HG03066 (cell line): ENCODE data around the gene SLC66A2.
"Not testable (repeated sequence)": the region's sequence is repeated elsewhere in the genome, so short reads cannot be mapped to it uniquely, and the experiment has no call there.

Experiments
- ATAC-seq: cut with Tn5 transposase; IDR thresholded peaks from one replicate; pipeline ENCODE4 v1.9.1; 2021; ENCODE audit warnings: low read depth; ENCODE audit not compliant: unreplicated experiment

The SLC66A2 gene

GRCh38 chr18:79869591-79870300 lies 81.7 kb downstream of the SLC66A2 start:
- no peak for ATAC-seq

DNA sequence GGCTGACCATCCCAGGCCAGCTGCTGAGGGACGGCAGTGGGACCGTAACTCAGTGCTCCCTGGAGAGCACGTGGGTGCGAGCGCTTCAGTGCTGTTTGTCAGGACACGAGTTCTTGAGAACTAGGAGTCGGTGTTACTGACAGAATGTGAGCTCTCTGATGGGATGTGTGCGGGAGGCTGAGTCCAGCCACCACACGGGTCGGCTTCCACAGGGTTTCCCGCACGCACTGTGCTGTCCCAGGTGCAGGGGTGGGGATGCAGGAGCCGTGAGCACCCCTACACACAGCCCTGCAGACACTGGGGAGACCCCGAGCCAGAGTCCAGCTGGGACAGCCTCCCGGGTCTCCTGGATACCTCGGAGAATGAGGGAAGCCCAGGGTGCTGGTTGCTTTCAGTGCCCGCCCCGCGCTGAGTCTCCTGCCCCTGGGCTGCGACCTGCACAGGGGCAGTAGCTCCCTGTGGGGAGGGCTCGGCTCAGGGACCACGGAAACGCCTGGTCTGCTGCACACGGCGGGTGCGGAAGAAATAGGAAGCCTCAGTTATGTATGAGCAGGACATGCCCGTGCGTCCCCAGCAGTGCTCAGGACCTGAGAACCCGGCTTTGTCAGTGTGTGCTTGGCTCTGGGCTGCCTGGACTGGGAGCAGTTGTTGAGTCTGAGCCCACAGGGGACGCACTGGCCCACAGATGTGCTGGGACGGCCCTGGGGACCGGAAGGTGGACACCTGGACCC lies 82.5 kb downstream of the SLC66A2 start:
- no peak for ATAC-seq

DNA sequence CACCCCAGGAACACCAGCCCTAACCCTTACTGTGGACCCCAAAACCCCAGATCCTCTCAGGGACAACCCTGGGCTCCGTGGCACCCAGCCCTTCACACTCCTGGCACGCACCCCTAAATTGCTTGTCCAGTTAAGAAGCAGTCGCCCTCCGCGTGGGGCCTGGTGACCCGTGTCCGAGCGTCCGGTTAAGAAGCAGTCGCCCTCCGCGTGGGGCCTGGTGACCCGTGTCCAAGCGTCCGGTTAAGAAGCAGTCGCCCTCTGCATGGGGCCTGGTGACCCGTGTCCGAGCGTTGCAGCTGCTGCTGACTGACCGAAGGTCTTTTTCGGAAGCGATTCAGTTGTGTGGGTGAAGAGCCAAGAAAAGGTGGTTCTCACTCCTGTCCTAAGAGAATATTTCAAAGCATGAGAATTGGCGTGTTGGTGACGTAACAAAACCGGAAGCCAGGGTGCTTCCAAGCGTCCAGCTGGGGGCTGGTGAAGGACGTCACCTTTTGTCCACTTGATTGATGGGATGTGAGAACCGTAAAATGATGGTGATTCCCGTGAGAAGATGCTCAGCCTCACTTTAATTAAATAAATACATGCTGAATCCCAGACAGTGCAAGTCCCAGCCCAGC lies 83.2 kb downstream of the SLC66A2 start:
- no peak for ATAC-seq

GRCh38 chr18:79867666-79868065 lies 83.8 kb downstream of the SLC66A2 start:
- no peak for ATAC-seq

- no peak for ATAC-seq
These were observed 84.4 kb downstream of the SLC66A2 start for GRCh38 chr18:79866889-79867574.

DNA sequence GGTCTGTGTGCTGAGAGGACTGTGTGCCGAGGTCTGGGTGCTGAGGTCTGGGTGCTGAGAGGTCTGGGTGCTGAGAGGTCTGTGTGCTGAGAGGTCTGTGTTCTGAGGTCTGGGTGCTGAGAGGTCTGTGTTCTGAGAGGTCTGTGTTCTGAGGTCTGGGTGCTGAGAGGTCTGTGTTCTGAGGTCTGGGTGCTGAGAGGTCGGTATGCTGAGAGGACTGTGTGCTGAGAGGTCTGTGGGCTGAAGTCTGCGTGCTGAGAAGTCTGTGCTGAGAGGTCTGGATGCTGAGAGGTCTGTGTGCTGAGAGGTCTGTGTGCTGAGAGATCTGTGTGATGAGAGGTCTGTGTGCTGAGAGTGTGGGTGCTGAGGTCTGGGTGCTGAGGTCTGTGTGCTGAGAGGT lies 85.5 kb downstream of the SLC66A2 start:
- ATAC-seq, result not testable (repeated sequence)

DNA sequence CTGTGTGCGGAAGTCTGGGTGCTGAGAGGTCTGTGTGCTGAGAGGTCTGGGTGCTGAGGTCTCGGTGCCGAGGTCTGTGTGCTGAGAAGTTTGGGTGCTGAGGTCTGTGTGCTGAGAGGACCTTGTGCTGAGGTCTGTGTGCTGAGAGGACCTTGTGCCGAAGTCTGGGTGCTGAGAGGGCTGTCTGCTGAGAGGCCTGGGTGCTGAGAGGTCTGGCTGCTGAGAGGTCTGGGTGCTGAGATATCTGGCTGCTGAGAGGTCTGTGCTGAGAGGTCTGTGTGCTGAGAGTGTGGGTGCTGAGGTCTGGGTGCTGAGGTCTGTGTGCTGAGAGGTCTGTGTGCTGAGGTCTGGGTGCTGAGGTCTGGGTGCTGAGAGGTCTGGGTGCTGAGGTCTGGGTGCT lies 86.5 kb downstream of the SLC66A2 start:
- ATAC-seq, result not testable (repeated sequence)

DNA sequence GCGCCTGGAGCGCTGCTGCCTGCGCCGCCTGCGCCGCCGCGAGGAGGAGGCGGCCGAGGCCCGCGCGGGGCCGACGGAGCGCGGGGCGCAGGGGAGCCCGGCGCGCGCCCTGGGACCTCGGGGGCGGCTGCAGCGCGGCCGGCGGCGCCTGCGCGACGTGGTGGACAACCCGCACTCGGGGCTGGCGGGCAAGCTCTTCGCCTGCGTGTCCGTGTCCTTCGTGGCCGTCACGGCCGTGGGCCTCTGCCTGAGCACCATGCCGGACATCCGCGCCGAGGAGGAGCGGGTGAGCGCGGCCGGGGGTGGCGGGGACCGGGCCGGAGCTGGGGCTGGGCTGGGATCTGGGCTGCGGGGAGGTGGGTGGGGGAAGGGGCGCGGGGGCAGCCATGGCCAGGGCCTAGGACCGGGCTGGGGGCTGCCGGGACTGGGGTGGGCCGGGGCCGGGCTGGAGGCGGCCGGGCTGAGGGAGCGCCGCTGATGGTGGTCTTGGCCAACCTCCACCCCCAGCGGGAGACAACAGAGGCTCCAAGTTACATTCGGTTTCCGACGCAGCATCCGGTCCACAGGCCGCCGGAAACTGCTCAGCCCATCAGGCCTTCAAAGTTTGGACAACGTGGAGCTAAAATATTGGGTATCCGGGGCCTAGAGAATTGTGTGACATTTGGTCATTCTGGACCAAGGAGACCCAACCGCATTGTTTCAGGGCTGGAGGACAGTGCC lies 87.3 kb downstream of the SLC66A2 start:
- no peak for ATAC-seq

DNA sequence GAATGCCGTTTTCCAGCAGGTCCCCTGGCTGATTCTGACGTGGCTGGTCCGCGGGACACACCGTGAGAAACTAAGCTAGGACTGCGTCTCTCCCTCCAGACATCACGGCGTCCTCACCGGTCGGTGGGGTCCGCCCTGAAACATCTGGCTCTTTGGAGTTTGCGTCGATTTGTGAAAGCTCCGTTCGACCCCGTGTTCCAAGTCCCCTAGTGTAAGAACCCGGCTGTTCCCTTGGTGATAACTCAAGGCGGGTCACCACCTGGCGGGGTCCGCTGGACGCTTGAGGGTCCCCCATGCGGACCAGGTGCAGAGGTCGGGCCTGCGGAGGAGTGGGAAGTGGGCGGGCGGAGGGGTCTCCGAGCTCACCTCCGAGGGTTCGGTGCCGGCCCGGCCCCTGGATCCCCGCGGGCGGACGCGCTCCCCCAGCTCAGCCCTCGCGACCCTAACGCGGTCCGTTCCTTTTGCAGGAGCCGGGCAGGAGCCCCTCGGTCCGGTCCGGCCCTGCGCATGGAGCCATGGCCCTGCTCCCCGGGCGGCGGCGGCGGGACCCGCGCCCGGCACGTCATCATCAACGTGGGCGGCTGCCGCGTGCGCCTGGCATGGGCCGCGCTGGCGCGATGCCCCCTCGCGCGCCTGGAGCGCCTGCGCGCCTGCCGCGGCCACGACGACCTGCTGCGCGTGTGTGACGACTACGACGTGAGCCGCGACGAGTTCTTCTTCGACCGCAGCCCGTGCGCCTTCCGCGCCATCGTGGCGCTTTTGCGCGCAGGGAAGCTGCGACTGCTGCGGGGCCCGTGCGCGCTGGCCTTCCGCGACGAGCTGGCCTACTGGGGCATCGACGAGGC lies 88.1 kb downstream of the SLC66A2 start:
- no peak for ATAC-seq

DNA sequence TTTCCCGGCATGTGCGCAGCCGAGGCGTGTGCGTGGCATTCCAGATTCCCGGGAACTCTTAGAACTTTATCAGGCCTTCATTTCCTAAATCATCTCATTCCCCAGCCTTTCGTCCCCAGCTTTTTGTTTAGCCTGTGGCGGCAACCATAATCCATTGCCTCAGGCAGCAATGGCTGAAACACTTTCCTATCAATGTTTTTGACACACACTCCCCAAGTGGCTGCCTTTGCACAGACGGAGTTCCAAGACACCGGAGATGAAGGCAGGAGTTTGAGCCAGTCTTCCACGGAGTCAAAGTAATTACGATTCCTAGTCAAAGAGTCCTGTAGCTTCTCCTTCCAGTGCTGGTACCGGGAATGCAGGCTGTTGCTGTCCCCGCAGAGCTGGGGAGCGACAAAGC lies 88.9 kb downstream of the SLC66A2 start:
- no peak for ATAC-seq

DNA sequence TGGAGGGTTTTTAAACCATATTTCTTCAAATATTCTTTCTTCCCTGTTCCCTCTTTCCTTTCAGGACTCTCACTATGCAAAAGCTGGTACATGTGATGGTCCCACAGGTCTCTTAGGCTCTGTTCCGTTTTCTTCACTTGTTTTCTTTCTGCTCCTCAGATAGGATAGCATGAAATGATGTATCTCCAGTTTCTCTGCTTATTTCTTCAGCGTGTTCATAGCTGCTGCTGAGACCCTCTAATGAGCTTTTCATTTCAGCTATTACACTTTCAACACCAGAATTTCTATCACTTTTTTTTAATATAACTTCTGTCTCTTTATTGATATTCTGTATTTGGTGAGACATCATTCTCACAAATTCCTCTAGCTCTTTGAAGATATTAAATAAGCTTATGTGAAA lies 89.8 kb downstream of the SLC66A2 start:
- no peak for ATAC-seq

DNA sequence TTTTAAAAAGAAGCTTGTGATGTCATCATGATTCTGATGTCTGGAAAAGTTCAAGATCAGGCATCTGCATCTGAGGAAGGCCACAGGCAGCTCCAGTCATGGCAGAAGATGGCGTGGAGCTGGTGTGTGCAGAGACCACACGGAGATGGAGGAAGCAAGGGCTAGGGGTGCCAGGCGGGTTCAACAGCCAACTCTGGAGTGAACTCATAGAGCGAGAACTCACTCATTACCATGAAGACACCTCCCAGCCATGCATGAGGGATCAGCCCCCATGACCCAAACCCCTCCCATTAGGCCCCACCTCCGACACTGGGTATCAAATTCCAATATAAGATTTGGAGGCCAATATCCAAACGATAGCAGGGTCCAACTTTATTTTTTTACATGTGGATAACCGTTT lies 92.1 kb downstream of the SLC66A2 start:
- no peak for ATAC-seq

DNA sequence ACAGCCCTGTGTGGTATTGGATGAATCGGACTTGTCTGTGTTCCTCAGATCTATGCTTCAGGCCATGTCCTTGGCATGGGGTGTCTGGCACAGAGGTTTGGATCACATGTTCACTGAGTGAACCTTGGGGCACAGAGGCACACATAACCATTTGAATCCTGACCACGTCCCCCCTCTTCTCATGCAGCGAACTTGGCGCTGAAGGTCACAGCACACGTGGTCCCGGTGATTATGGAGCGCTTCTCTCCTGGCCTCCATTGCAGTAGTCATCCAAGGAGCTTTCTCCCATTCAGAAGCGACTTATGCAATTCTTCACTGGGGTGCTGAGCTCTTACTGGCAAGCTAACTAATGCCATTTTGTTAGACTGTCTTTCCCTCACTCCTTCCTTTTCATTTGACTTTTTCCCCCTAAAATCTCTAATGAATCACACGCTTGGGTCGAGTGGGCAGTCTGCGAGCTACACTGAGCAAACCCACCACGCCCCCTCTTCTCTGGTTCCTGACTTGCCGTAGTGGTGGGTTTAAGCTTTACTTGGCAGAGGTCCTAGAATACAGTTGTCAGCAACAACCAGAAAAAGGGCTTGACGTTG lies 94.3 kb downstream of the SLC66A2 start:
- ATAC-seq, result no peak

GRCh38 chr18:79856119-79857007 lies 95.1 kb downstream of the SLC66A2 start:
- ATAC-seq, result no peak

GRCh38 chr18:79855147-79855933 lies 96.1 kb downstream of the SLC66A2 start:
- ATAC-seq, result no peak

- ATAC-seq, result no peak
These were observed 97.5 kb downstream of the SLC66A2 start for GRCh38 chr18:79853993-79854364.

DNA sequence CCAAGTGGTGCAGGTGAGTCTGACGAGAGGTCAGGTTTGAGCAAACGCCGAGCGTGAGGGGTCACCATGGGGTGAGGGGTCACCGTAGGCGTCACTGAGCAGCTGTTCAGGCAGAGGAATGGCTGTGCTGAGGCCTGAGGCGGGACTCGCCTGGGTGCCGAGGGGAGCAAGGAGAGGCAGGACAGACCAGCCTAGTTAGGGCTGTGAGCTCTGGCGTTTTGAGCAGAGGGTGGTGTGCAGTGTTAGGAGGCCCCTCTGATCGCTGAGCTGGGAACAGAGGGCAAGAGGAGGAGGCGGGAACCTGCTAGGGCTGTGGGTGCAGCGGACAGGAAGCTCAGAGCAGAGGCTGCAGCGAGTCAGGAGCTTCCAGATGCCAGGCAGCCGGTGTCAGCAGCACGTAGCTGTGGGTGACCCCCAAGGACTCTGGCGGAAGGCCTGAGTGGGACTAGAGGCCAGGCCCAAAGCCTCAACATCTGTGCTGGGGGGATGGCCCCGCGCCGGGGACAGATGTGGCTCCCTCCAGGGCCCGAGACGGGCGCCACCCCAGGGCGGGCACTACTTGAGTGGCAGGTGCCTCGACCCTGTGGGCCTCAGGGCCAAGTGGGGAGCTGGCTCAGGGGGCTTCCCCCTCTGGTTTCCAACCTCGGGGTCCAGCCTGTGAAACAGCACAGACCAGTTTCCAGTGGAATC lies 98.0 kb downstream of the SLC66A2 start:
- ATAC-seq, result no peak
